Hypothalamus (tissue), 51 donors: ENCODE measurements around the gene SHISA5.

Source experiments
- DNase-seq, 51 donors: peaks; one replicate each; lab custom pipeline; 2025; lab: John Stamatoyannopoulos, UW

SHISA5 gene

GRCh38 chr3:48433472-48434118, 70.4 kb downstream of the SHISA5 start:
- DNase-seq, result no peak

GRCh38 chr3:48432411-48433371, 71.3 kb downstream of the SHISA5 start:
- peak in 1 of 51 donors; percentile 10 for DNase-seq

GRCh38 chr3:48431224-48432029, 72.5 kb downstream of the SHISA5 start:
- DNase-seq, result no peak

GRCh38 chr3:48430708-48431101, 73.3 kb downstream of the SHISA5 start:
- no peak for DNase-seq

- peak in 8 of 51 donors; percentile 18 to 38 (median 31) for DNase-seq
Measured at GRCh38 chr3:48429960-48430707, 73.8 kb downstream of the SHISA5 start, which contains the start of gene PLXNB1. Gene PLXNB1, minus strand, starts transcription at chr3:48430086. Its CDS starts 5,475 bp downstream, at chr3:48424611.

GRCh38 chr3:48429317-48429959, 74.5 kb downstream of the SHISA5 start:
- peak in 47 of 51 donors; percentile 30 to 89 (median 74) for DNase-seq

- peak in 34 of 51 donors; percentile 17 to 75 (median 58) for DNase-seq
Measured at GRCh38 chr3:48428572-48429316, 75.2 kb downstream of the SHISA5 start.

GRCh38 chr3:48428088-48428571, 75.8 kb downstream of the SHISA5 start:
- DNase-seq, result peak in 3 of 51 donors; percentile 29 to 50 (median 37)

GRCh38 chr3:48427630-48427962, 76.4 kb downstream of the SHISA5 start:
- peak in 19 of 51 donors; percentile 23 to 77 (median 37) for DNase-seq

GRCh38 chr3:48426944-48427629, 76.9 kb downstream of the SHISA5 start:
- peak in 18 of 51 donors; percentile 12 to 78 (median 46) for DNase-seq

- peak in 48 of 51 donors; percentile 41 to 98 (median 85) for DNase-seq
Measured at GRCh38 chr3:48426401-48426909, 77.5 kb downstream of the SHISA5 start.

- peak in 41 of 51 donors; percentile 12 to 85 (median 61) for DNase-seq
Measured at GRCh38 chr3:48425281-48425812, 78.6 kb downstream of the SHISA5 start.

- DNase-seq, result peak in 26 of 51 donors; percentile 18 to 53 (median 37)
Measured at GRCh38 chr3:48423883-48424695, 79.9 kb downstream of the SHISA5 start.

GRCh38 chr3:48423241-48423882, 80.6 kb downstream of the SHISA5 start:
- DNase-seq, result peak in 27 of 51 donors; percentile 14 to 71 (median 37)

GRCh38 chr3:48422681-48423080, 81.3 kb downstream of the SHISA5 start:
- no peak for DNase-seq

GRCh38 chr3:48422272-48422671, 81.7 kb downstream of the SHISA5 start:
- no peak for DNase-seq
